GM23338 (cell line): ENCODE results near the gene MAPK11. TPM values are rescaled to one million over a fixed set of nuclear protein-coding genes. Genes with fewer than 3 reads are reported as not detected.

Experiments used
- ATAC-seq: fragments of 200-7000 bp; cut with Tn5 transposase; 3 replicates; pipeline ENCODE4 v1.9.1; 2020
- DNase-seq: peaks from one replicate; pipeline ENCODE4 v3.0.0-alpha.2; 2015; ENCODE audit warnings: low spot score
- H2AFZ ChIP-seq: fragments of 200-600 bp; sonication (generic); 2 replicates; pipeline ENCODE4 v1.8.0; 2016; ENCODE audit warnings: antibody characterized with exemption, mild to moderate bottlenecking, moderate library complexity
- H3F3A ChIP-seq: fragments of 200-600 bp; sonication (generic); replicated peaks from 2 replicates; pipeline ENCODE4 v1.8.0; 2017; ENCODE audit warnings: antibody characterized with exemption, mixed run types, low read depth
- H3K27ac ChIP-seq: fragments of 200-600 bp; sonication (generic); 2 replicates; pipeline ENCODE4 v1.6.1; 2016; ENCODE audit warnings: low read depth
- H3K27me3 ChIP-seq: fragments of 200-600 bp; sonication (generic); 2 replicates; pipeline ENCODE4 v1.8.0; 2016; ENCODE audit warnings: mild to moderate bottlenecking, mixed run types, moderate library complexity; ENCODE audit not compliant: insufficient read depth
- H3K36me3 ChIP-seq: fragments of 200-600 bp; sonication (generic); 2 replicates; pipeline ENCODE4 v1.8.0; 2016; ENCODE audit warnings: mild to moderate bottlenecking; ENCODE audit not compliant: insufficient read depth
- H3K4me1 ChIP-seq: fragments of 200-600 bp; sonication (generic); 2 replicates; pipeline ENCODE4 v1.8.0; 2016; ENCODE audit warnings: mild to moderate bottlenecking, moderate library complexity; ENCODE audit not compliant: insufficient read depth
- H3K4me2 ChIP-seq: fragments of 200-600 bp; sonication (generic); 2 replicates; pipeline ENCODE4 v1.7.1; 2017; ENCODE audit warnings: mixed run types
- H3K4me3 ChIP-seq: fragments of 200-600 bp; sonication (generic); 2 replicates; pipeline ENCODE4 v1.6.1; 2016; ENCODE audit warnings: mixed run types
- H3K79me2 ChIP-seq: fragments of 200-600 bp; sonication (generic); replicated peaks from 2 replicates; pipeline ENCODE4 v1.8.0; 2017; ENCODE audit warnings: mild to moderate bottlenecking; ENCODE audit not compliant: insufficient read depth
- H3K9me2 ChIP-seq: fragments of 200-600 bp; sonication (generic); 2 replicates; pipeline ENCODE4 v1.8.0; 2017; ENCODE audit not compliant: insufficient read depth
- H4K20me1 ChIP-seq: fragments of 200-600 bp; sonication (generic); replicated peaks from 2 replicates; pipeline ENCODE4 v1.8.0; 2017; ENCODE audit warnings: mild to moderate bottlenecking; ENCODE audit not compliant: insufficient read depth
- H3K27ac Mint-ChIP-seq: 2 replicates; pipeline ENCODE4 v1.8.0; 2020; ENCODE audit warnings: inconsistent platforms, mild to moderate bottlenecking, moderate library complexity, mixed read lengths
- H3K27me3 Mint-ChIP-seq: 3 replicates; pipeline ENCODE4 v1.8.0; 2022; ENCODE audit warnings: low read depth, mild to moderate bottlenecking, moderate library complexity, mixed read lengths, inconsistent platforms; ENCODE audit not compliant: insufficient read depth, poor library complexity
- H3K36me3 Mint-ChIP-seq: 3 replicates; pipeline ENCODE4 v1.8.0; 2021; ENCODE audit warnings: low read depth, mild to moderate bottlenecking, inconsistent platforms, moderate library complexity, mixed read lengths
- H3K4me1 Mint-ChIP-seq: 3 replicates; pipeline ENCODE4 v1.8.0; 2020; ENCODE audit warnings: mild to moderate bottlenecking, inconsistent platforms, mixed read lengths
- H3K4me3 Mint-ChIP-seq: 3 replicates; pipeline ENCODE4 v1.8.0; 2021; ENCODE audit warnings: moderate library complexity, mild to moderate bottlenecking, inconsistent platforms, mixed read lengths
- H3K9me3 Mint-ChIP-seq: 3 replicates; pipeline ENCODE4 v1.8.0; 2020; ENCODE audit warnings: moderate library complexity, mild to moderate bottlenecking, inconsistent platforms, mixed read lengths
- CREB1 ChIP-seq: fragments of 250-450 bp; sonication (Bioruptor Pico); IDR thresholded peaks from 2 replicates; pipeline ENCODE4 v1.5.0; 2020; ENCODE audit warnings: low read depth, mild to moderate bottlenecking, moderate library complexity
- CTCF ChIP-seq, 2 experiments: fragments of 200-600 bp in 1 of 2; sonication (generic) in 1 of 2; conservative IDR thresholded peaks; 2 replicates each; pipeline versions ENCODE4 v1.5.1 to v1.6.1; 2016 to 2017; ENCODE audit warnings: antibody characterized with exemption in 2 of 2, low read depth in 2 of 2, mild to moderate bottlenecking in 2 of 2, moderate library complexity in 1 of 2
- ETS1 ChIP-seq: IDR thresholded peaks from 2 replicates; pipeline ENCODE4 v1.6.1; 2016; ENCODE audit warnings: antibody characterized with exemption
- EZH2phosphoT487 ChIP-seq: fragments of 200-600 bp; sonication (generic); IDR thresholded peaks from one replicate; pipeline ENCODE4 v1.8.1; 2018; ENCODE audit warnings: antibody characterized with exemption; ENCODE audit not compliant: unreplicated experiment
- JUNB ChIP-seq: IDR thresholded peaks from one replicate; pipeline ENCODE4 v1.6.1; 2016; ENCODE audit warnings: antibody characterized with exemption; ENCODE audit not compliant: unreplicated experiment
- POLR2AphosphoS5 ChIP-seq: IDR thresholded peaks from 2 replicates; pipeline ENCODE4 v1.6.1; 2016; ENCODE audit warnings: antibody characterized with exemption, low read depth
- STAT1 ChIP-seq: IDR thresholded peaks from one replicate; pipeline ENCODE4 v1.6.1; 2016; ENCODE audit warnings: antibody characterized with exemption; ENCODE audit not compliant: unreplicated experiment
- ZNF462 ChIP-seq: fragments of 250-450 bp; sonication (Bioruptor Pico); IDR thresholded peaks from 2 replicates; pipeline ENCODE4 v1.5.0; 2020; ENCODE audit warnings: mild to moderate bottlenecking, moderate library complexity
- polyA plus RNA-seq: library from polyadenylated mRNA; unstranded; fragments of >200 nt; fragmentation: Nextera tagmentation; extraction: Ambion mirVana; gene quantifications from 2 replicates; pipeline ENCODE4 v1.2.1, GENCODE V29; 2016
- total RNA-seq: library from RNA; depleted of rRNA; stranded (reverse); fragments of >200 nt; shearing (Covaris generic); gene quantifications from 2 replicates; pipeline ENCODE4 v1.2.3, GENCODE V29; 2014

MAPK11 gene
- total and polyA plus RNA-seq, 2 experiments from 2014 or later: 0.34 to 1.9 TPM

- Mint-ChIP-seq H3K9me3 (no peaks in the 10 kb centered on the region), H3K4me1 (no peaks in the 10 kb centered on the region), H3K4me3 (no peak overlapping the region), H3K27me3 (peaks cover 5% of the 10 kb centered on the region), H3K36me3 (peaks cover 27% of the 10 kb centered on the region), H3K27ac (no peak overlapping the region)
- Histone ChIP-seq H3K9me2 (no peaks in the 10 kb centered on the region), H3K27ac (no peak overlapping the region), H3K36me3 (no peaks in the 10 kb centered on the region), H4K20me1 (no peaks in the 10 kb centered on the region), H3K4me3 (no peak overlapping the region), H3K27me3 (no peaks in the 10 kb centered on the region), H2AFZ (no peak overlapping the region), H3F3A (no peaks in the 10 kb centered on the region), H3K79me2 (no peaks in the 10 kb centered on the region), H3K4me1 (no peaks in the 10 kb centered on the region), H3K4me2 (no peak overlapping the region)
- ATAC-seq: no peak
- DNase-seq: no peak
- TF ChIP-seq CREB1: no peak
- no peak for TF ChIP-seq ZNF462
- no peak for TF ChIP-seq POLR2AphosphoS5
- TF ChIP-seq ETS1: no peak
- TF ChIP-seq EZH2phosphoT487: no peak
- no peak for TF ChIP-seq JUNB
- no peak for TF ChIP-seq STAT1
- TF ChIP-seq CTCF (conservative IDR thresholded peaks at IDR 0.05; ENCODE audit: low read depth in 2 of 2): no peak
Observed at GRCh38 chr22:50285568-50286229, 15.5 kb upstream of the MAPK11 start.
